Astrocyte (in vitro differentiated cells and primary cell): ENCODE data around the gene MYH9. TPM values are rescaled to one million over a fixed set of nuclear protein-coding genes. Genes with fewer than 3 reads are reported as not detected.

ENCODE experiments used
- DNase-seq: peaks from one replicate; pipeline ENCODE4 v3.0.0-alpha.2; 2010; ENCODE audit warnings: low read depth
- FAIRE-seq: peaks from 2 replicates; lab custom pipeline; 2011; peaks lifted over from hg19 to GRCh38; lab: Jason Lieb, UNC
- H2AFZ ChIP-seq: 2 replicates; pipeline ENCODE4 v1.6.0; 2012; ENCODE audit warnings: low read depth, low read length, inconsistent platforms
- H3K27ac ChIP-seq: 2 replicates; pipeline ENCODE4 v1.5.1; 2011; ENCODE audit warnings: low read depth, low read length, inconsistent platforms
- H3K27me3 ChIP-seq: 2 replicates; pipeline ENCODE4 v1.6.0; 2011; ENCODE audit warnings: low read length, inconsistent platforms; ENCODE audit not compliant: insufficient read depth
- H3K36me3 ChIP-seq: 2 replicates; pipeline ENCODE4 v1.5.1; 2011; ENCODE audit warnings: low read length, inconsistent platforms; ENCODE audit not compliant: insufficient read depth
- H3K4me1 ChIP-seq: 2 replicates; pipeline ENCODE4 v1.5.1; 2011; ENCODE audit warnings: low read length, inconsistent platforms; ENCODE audit not compliant: insufficient read depth
- H3K4me2 ChIP-seq: 2 replicates; pipeline ENCODE4 v1.6.0; 2012; ENCODE audit warnings: low read length, inconsistent platforms
- H3K4me3 ChIP-seq: 2 replicates; pipeline ENCODE4 v1.5.1; 2011; ENCODE audit warnings: low read depth, mild to moderate bottlenecking, low read length, inconsistent platforms; ENCODE audit not compliant: insufficient read depth
- H3K79me2 ChIP-seq: 2 replicates; pipeline ENCODE4 v1.6.0; 2012; ENCODE audit warnings: mild to moderate bottlenecking, low read length, inconsistent platforms; ENCODE audit not compliant: insufficient read depth
- H3K9ac ChIP-seq: 2 replicates; pipeline ENCODE4 v1.6.0; 2012; ENCODE audit warnings: mild to moderate bottlenecking, low read length, inconsistent platforms
- H3K9me3 ChIP-seq: 2 replicates; pipeline ENCODE4 v1.5.1; 2012; ENCODE audit warnings: low read depth, mild to moderate bottlenecking, low read length, inconsistent platforms; ENCODE audit not compliant: insufficient read depth
- H4K20me1 ChIP-seq: 2 replicates; pipeline ENCODE4 v1.6.0; 2012; ENCODE audit warnings: low read length, inconsistent platforms; ENCODE audit not compliant: insufficient read depth
- H3K27ac Mint-ChIP-seq: one replicate; pipeline ENCODE4 v1.8.0; 2021; ENCODE audit warnings: mild to moderate bottlenecking, mixed read lengths; ENCODE audit not compliant: unreplicated experiment
- H3K27me3 Mint-ChIP-seq: one replicate; pipeline ENCODE4 v1.8.0; 2021; ENCODE audit warnings: low read depth, mixed read lengths; ENCODE audit not compliant: unreplicated experiment
- H3K36me3 Mint-ChIP-seq: one replicate; pipeline ENCODE4 v1.8.0; 2021; ENCODE audit warnings: low read depth, mixed read lengths; ENCODE audit not compliant: unreplicated experiment
- H3K4me1 Mint-ChIP-seq: one replicate; pipeline ENCODE4 v1.8.0; 2021; ENCODE audit warnings: low read depth, mixed read lengths; ENCODE audit not compliant: unreplicated experiment
- H3K4me3 Mint-ChIP-seq: one replicate; pipeline ENCODE4 v1.8.0; 2021; ENCODE audit warnings: mild to moderate bottlenecking, moderate library complexity, mixed read lengths; ENCODE audit not compliant: unreplicated experiment
- H3K9me3 Mint-ChIP-seq: one replicate; pipeline ENCODE4 v1.8.0; 2021; ENCODE audit warnings: mild to moderate bottlenecking, mixed read lengths; ENCODE audit not compliant: unreplicated experiment
- CTCF ChIP-seq: IDR thresholded peaks from 2 replicates; pipeline ENCODE4 v1.5.1; 2011; ENCODE audit warnings: low read depth, mild to moderate bottlenecking, inconsistent platforms, low read length, moderate library complexity; ENCODE audit not compliant: insufficient read depth
- EZH2 ChIP-seq: IDR thresholded peaks from 2 replicates; pipeline ENCODE4 v1.6.1; 2012; ENCODE audit warnings: mild to moderate bottlenecking, low read length, inconsistent platforms; ENCODE audit not compliant: insufficient read depth
- total RNA-seq: library from RNA; stranded (reverse); gene quantifications from 2 replicates; pipeline ENCODE4 v1.2.1, GENCODE V29; 2021

The MYH9 gene
- total RNA-seq, 1 donor from 2014 or later: 2,278 TPM

GRCh38 chr22:36301384-36301828 is 86.4 kb downstream of the MYH9 start:
- H3K4me1 Mint-ChIP-seq: peaks cover 38% of the 10 kb centered on the region
- no peaks in the 10 kb centered on the region for H3K9me3 Mint-ChIP-seq
- no peak for FAIRE-seq
- Histone ChIP-seq H3K79me2 (peaks cover 97% of the 10 kb centered on the region), H3K9ac (peak overlapping the region; percentile 24), H3K36me3 (peaks cover 93% of the 10 kb centered on the region), H3K9me3 (no peaks in the 10 kb centered on the region), H2AFZ (no peak overlapping the region), H3K4me2 (no peak overlapping the region), H4K20me1 (peaks cover 98% of the 10 kb centered on the region), H3K27ac (peak overlapping the region; percentile 51), H3K4me1 (peaks cover 17% of the 10 kb centered on the region), H3K4me3 (no peak overlapping the region), H3K27me3 (no peaks in the 10 kb centered on the region)
- H3K27ac Mint-ChIP-seq: peak overlapping the region; percentile 91
- H3K27me3 Mint-ChIP-seq: no peaks in the 10 kb centered on the region
- H3K36me3 Mint-ChIP-seq: peaks cover 45% of the 10 kb centered on the region
- TF ChIP-seq CTCF: peak; percentile 94
- no peak for TF ChIP-seq EZH2
- DNase-seq: no peak
- no peak overlapping the region for H3K4me3 Mint-ChIP-seq

GRCh38 chr22:36300396-36301212 is 87.2 kb downstream of the MYH9 start:
- Mint-ChIP-seq H3K4me3 (no peak overlapping the region), H3K27me3 (no peaks in the 10 kb centered on the region)
- H3K27ac ChIP-seq: peak overlapping the region; percentile 51

More at GRCh38 chr22:36300396-36301212, 87.2 kb downstream of the MYH9 start:
- Histone ChIP-seq H3K4me3 (no peak overlapping the region), H2AFZ (no peak overlapping the region), H3K9me3 (no peaks in the 10 kb centered on the region), H3K4me2 (no peak overlapping the region), H4K20me1 (peaks cover 98% of the 10 kb centered on the region), H3K27me3 (no peaks in the 10 kb centered on the region), H3K4me1 (peaks cover 17% of the 10 kb centered on the region), H3K9ac (peak overlapping the region; percentile 4), H3K36me3 (peaks cover 93% of the 10 kb centered on the region), H3K79me2 (peaks cover 93% of the 10 kb centered on the region)
- no peaks in the 10 kb centered on the region for H3K9me3 Mint-ChIP-seq
- peak overlapping the region; percentile 91 for H3K27ac Mint-ChIP-seq
- DNase-seq: no peak
- TF ChIP-seq EZH2: no peak
- TF ChIP-seq CTCF: no peak
- FAIRE-seq: no peak
- peaks cover 35% of the 10 kb centered on the region for H3K4me1 Mint-ChIP-seq
- peaks cover 39% of the 10 kb centered on the region for H3K36me3 Mint-ChIP-seq
